ENCODE results near the gene ADTRP.

ADTRP gene

DNA sequence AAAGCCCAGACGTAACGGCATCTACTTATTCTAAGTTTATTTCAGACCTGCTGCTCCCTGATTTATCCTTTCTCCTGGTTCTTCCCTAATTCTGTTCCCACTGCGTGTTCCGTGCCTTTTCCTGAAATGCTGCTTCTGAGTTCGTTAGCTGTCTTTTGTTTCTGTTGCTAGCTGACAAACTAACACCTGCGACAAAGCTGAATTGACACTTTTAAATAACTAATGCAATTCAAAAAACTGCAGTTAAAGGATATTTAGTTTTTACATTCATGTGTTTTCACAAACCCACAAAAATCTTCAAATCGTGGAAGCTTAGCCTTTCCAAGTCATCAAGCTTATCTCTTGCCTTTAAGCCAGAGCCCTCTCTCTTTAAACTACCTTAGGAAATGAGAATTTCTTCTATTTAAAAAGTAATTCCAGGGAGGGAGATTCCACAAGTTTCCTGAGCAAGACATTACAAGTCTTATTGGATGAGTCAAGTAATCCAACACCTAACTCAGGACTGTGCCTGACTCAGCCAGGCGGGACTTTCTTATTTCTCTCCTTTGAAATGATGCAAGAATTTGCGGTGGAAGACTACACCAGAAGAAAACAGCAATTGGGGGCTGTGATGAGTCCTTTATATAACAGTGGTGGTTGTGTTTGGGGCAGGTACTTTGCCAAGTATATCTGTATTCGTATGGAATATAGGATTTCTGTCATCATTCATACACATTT is 6.3 kb downstream of the ADTRP start:
- no peak for FAIRE-seq

DNA sequence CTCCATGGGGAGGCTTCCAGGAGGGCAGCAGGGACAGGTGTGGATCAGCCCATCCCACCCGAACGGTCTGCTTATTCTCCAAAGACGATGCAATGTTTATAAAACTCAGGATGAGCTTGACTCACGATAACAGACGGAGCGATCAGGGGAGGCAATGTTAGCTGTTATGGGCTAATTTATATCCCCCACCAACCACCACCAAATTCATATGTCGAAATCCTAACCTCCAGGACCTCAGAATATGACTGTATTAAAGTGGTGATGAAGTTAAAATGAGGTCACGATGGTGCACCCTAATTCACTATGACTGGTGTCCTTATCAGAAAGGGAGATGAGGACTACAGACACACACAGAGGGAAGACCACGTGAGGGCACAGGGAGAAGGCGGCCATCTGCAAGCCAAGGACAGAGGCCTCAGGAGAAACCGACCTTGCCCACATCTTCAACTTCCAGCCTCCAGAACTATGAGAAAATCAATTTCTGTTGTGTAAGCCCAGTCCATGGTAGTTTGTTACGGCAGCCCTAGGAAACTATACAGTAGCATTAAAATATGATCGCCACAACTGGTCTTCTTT is 7.0 kb downstream of the ADTRP start:
- FAIRE-seq = no peak

DNA sequence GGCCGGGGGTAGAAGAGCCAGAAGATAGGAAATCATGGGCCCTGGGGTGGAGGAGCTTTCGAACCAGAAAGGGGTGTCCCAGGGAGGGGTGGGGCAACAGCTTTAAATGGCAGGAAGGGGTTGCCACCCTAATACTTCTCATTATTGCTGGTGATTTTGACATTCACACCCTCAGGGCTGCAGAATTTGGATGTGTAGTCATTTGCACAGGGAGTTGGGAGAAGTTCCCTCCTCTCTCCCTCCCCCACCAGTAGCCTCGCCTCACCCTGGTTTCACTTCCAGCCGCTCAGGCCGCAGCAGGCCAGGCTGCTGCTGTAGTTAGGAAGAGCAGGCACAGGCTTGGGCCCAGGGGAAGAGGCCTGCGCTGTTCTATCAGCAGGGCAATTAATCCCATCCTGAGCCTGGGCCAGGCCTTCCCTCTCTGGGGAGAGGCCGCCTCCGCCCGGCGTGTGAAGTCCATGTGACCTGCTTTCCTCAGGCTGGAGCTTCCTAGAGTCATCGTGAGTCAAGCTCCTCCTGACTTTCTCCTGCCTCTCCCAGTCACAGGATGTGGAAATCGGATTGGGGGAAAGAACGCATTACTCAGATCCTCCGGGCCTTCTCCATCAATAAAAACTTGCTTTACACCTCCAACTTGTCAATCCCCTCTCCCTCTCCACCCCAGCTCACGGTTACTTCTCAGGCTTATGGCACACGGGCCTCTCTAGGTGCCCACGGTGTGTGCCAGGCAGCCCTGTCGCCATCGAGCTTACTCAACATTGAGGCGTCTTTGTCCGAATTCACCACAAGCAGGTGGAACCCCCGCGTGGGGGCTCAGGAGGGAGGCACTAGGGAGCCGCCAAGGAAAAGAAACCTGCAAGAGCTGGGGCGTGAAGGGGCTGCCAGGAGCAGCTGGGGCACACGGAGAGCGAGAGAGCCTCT is 7.8 kb downstream of the ADTRP start:
- FAIRE-seq = no peak

DNA sequence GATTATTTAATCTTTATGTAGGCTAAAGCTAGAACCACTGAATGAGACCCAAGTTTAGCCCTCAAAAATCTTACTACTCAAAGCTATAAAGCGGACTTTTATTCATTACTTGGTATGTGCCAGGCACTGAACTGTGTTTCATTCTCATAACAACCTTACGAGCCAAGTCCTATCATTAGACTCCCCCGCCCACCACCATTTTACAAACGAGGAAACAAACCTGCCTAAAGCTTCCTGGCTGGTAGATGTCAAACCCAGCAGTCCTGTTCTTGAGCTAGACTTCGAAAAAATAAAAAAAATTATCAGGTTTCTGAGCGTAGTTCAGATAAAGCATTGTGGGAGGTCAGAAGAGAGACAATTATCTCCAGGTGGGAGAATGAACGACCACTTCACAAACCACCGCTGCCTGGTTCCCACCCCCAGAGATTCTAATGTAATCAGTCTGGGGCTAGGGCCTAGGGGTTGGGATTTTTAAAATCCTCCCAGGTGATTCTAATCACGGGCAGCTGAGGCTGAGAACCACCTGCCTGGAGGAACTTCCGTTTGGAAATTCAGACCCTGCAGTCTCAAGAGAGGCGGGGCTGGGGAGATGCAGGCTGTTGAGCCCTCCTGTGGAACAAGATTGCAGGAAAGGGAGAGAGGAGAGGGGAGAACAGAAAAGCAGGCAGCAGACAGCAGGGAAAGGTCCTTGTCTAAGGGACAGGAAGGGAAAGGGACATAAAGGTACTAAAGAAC is 8.6 kb downstream of the ADTRP start:
- no peak for FAIRE-seq

DNA sequence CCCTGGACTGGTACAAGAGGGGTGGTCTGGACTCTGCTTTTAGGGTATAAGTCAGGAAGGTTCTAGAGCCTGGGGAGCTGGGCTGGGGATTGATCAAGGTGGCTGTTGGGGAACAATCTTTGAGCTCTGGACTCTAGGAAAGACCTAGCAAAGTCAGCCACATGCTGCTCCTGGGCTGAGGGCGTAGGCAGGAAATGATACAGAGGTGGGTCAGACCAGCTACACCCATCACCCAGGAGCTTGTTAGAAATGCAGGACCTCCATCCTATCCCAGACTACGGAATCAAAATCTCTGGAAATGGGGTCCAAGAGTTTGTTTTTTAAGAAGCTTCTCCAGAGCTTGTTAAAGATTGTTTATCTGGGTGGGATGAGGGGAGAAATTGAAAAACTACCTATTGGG is 9.4 kb downstream of the ADTRP start:
- no peak for FAIRE-seq

DNA sequence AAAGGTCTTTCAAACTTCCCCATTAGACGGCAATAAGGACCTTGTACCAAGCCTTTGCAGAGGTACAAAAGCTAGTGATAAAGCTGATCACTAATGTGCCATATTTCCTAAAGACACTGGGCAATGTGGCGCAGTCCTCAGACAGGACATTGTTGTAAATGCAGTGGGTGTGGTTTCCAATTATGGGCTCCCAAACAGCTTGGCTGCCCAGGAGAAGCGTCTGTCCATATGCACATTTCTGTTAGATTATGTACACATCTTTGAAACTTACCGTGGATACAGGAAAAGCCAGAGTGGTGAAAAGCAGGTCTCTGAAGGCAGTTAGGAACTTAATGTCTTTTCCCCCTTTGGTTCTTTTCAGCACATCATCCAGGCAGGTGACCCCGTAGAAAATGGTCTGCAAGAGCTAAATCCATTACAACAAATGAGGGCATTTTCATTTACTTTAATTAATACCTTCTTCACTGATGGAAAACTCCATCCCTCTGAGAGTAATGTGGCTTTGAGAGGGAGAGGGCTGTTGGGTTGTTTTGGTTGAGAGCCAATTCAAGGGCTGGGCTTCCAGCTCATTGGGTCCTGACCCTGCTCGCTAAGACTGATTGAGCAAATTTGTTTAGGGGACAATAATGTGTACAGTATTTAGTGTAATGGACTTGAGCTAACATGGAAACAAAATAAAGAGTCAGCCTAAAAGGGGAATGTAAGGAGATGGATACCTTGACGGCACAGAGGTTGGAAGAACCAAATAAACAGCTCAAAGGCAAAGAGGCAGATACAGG is 10.4 kb downstream of the ADTRP start:
- no peak for FAIRE-seq

DNA sequence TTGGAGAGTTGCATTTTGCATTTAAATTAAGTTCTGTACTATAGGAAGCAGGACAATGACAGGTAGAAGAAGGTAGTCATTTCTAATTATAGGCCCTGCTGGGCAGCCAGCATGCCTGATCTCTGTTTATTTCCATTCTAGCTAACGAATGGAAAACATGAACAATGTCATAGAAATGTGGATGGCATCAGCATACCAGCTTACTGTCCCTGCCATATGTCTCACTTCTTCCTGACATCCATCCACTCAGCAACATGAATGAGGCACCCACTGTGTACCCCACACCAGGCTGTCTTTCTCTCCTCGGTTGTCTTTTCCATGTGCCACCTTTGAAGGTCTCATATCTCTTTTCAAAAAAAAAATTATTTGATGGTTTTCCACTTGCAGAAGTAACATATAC is 11.1 kb downstream of the ADTRP start:
- no peak for FAIRE-seq

DNA sequence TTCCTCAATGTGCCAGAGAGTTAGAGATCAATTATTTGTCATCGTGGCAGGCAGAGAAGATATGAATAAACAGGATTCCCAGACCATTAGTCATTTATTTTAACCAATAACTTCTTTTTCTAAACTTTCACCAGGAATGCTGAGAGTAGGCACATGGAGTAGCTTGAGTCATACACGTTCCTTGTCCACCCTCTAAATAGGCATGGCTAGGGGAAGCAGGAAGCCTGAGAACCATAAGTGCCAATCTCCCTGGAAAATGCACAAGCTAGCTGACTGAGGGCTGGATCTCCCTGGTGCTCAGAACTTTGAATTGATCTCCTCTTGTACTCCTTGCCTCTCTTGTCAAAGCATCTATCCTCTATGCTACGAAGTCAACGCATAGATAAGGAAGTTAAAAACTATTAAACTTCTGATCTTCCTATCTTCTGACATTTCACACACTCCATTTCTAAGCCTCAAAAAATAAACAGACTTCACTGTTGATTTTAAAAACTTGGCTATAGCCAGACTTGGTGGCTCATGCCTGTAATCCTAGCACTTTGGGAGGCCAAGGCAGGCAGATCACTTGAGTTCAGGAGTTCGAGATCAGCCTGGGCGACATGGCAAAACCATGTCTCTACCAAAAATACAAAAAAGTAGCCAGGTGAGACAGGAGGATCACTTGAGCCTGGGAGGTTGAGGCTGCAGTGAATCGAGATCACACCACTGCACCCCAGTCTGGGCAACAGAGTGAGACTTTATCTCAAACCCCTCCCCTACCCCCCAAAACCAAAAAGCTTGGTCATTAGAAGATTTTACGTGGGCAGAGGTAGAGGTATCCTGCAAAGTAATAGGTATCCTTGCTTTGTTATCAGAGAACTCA is 11.8 kb downstream of the ADTRP start:
- FAIRE-seq = no peak

DNA sequence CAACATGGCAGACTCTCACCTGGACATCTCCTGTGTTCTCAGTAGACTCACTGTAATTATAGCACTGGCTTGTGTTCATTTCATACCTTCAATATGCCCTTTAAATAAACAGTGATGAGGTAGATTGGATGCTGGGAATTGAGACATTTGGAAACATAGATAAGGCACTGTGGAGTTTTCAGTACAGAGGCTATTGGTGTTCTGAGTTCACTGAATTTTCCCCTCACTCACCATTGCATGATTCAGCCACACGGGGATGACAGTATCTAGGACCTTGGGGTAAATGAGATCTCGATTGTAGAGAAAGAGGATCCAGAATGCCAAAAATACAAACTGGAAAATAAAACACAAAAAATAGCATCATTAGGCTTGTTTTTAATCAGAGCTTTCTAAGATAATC is 12.6 kb downstream of the ADTRP start:
- FAIRE-seq = no peak

DNA sequence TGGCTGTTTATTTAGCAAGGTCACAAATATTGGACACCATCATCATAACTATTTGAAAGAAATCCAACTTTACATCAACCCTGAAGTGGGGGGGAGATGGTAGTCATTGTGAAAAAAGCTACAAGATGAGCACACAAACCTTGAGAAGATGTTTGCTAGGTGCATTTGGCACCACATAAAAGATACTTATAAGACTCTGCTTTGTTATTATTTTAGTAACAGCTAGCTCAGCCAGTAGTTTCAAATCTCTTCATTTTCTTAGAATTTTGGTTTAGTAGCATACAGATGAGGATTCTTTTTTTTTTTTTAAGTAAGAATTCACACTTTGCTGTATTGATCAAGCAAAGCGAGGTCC is 14.4 kb downstream of the ADTRP start:
- FAIRE-seq = no peak

DNA sequence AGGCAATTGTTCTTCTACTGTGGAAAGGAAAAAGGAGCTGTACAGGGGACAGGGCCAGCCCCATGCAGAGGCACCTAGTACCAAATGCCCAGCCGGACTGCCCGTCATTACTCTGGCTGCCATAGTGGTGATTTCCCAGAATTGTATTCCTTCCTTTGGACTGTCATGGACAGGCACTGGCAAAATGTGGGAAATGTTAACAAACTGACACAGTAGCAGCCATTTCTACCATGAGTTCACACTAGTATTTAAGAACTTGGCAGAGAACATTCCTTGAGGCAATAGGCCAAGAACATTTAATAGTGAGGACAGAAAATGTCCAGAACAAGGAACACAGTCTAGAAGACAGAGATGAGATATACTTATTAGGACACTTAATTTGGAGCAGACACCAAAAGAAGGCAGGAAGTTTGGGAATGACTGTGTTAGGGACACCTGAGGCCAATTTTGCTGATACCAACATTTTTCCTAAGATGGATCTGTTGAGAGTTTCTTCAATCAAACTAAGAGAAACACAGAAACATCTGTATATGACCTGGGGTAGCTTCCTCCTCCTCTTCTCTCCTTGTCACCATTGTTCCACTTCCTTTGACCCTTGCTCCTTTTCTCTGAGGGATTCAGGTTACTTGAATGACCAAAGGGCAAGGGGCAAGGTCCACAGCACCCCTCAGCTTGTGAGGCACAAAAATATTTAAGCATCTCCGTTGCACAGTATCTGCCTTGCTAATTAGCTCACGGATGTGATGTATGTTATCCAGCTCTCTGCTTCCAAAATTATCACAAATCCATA is 14.9 kb downstream of the ADTRP start:
- no peak for FAIRE-seq

DNA sequence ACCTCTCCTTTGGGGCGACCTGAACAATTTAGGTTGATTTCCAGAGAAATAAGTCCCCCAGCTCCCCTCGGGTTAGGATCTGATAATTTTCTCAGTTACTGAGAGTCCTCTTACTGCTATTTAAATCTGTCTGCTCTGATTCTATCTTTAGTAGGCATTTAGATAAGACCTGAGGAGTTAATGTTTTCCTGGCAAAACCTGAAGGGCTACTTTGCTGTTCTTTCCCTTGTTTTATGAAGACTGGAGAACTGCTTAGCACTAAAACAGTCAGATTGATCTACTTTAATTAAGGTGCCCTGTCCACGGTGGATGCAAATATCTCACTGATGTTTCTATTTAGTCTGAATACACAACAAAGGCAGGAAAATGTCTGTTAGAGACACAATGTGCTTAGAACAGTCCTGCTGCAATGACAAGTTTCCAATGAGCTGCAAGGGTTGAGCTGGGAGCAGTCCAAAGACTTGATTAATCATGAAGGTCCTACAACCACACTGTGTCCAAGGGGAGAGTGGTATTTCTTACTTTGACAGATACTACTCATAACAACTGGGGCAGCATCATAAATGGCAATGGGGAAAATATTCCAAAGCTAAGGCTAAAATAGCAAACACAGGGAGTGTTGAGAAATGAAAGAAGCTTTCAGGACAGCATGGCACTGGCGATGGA is 15.7 kb downstream of the ADTRP start:
- no peak for FAIRE-seq

DNA sequence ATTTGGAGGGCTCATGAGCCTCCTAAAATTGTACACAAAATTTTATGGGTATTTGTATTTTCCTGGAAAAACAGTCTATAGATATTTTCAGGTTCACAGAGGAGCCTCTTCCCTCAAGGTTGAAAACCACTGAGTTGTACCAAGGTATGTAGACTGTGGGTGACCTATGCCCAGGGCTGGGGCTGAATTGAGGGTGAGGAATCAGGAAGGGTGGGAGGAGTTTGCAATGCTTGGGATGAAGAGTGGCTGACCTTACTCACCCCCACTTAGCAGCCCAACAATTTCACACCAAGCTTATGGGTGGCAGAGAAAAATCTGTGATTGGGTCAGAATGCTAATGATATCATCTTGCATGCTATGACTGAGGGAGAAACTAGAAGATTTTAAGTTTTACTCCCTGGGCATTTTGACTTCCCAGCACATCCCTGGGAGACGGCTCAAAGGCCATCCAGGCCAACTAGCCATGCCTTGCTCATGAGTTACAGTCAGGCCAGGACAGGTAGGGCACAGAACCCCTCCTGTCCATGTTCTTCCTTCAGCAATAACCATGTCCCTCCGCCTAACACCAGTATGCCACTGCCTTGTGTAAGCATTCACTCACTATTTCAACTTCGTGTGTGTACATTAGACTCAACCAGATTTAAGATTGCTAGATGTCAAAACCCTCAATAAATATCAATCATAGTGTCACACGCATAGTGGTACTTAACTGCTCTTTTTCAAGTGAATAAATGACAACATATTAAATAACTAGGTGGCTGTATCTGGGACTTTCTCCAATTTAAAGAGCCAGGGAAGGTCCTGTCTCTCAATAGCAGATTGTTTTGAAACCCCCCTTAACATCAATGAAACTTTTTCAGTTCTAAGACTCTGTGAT is 16.6 kb downstream of the ADTRP start:
- no peak for FAIRE-seq

DNA sequence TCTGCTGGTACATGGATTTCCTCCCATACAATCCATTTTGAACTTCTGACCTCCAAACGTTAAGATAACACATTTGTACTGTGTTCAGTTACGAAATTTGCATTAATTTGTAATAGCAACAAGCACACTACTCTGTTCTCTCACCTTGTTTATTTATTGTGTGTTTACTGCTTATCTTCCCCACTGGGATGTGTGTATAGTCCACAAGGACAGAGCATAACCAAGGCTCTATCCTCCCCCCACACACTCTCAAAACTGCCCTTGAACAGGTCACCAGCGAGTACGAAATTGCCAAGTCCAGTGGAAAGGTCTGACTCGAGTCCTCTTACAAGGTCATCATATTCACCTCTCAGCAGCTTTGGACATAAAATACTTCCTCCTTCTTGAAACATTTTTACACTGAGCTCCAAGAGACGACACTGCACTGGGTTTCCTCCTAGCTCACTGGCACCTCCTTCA is 18.6 kb downstream of the ADTRP start:
- FAIRE-seq = no peak

DNA sequence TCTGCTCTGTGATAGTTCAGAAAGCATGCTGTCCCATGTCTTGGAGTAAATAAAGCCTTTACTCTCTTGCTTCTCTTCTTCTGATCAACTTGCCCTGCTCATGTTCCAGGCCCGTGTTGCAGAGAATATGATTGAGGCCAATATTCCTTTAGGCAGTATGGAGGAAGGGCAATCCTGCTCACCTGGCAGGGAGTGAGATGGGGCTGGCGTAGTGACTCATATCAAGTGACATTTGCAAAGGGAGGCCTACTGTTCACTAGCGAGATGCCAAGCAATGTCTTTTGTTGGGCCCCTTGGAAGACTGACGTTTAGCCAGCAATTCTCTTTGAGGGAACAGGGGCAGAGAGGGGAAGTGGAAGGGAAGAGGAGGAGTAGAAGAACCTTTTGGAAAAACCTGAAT is 19.7 kb downstream of the ADTRP start:
- FAIRE-seq = no peak

DNA sequence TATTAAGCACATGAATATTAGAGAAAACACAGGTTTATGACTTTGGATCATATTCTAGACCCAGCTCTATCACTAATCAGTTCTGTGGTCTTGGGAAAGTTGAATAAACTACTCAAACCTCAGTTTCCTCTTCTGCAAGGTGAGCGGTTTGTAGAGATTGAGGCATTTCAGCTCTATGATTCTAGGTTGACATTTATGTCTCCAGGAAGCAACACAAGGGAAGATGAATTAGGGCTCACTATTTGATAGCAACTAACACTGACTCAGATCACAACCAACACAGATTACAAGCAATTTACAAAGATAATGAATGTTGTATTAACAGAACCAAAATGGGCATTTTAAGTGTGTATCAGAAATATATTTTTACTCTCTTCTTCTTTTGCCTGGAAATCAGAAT is 21.9 kb downstream of the ADTRP start:
- FAIRE-seq = no peak

DNA sequence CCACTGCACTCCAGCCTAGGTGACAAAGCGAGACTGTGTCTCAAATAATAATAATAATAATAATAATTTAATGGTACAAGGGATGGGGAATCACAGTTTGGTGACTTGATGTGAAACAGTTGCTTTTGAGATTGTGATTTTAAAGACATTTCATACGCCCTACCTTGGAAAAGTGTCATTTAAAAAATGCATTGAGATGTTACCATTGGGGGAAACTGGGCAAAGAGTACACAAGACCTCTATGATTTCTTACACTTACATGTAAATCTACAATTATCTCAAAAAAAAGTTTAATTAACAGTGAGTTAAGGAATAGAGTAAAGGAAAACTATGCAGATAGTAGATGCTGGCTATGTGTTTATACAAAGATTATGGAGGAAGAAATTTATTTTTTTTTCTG is 22.3 kb downstream of the ADTRP start:
- FAIRE-seq = no peak

DNA sequence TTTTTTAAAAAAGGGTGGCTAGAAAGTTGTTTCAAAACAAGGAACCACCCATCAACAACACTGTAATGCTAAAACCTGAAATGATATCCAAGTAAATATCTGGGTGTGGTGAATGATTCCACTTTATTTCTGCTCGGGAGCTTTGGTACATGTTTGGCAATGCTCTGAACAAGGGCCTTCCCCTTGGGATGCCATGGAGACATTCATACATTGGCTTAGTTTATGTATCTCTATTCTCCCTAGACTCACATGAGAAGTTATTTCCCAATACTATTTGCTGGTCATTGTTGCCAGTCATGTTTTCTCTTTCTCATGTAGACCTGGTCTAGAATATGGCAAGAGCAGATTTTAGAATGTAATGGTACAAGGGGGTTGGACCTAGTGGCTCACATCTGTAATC is 22.9 kb downstream of the ADTRP start:
- FAIRE-seq = no peak
